GM18873 (cell line): ENCODE results near the gene BCAM.
"Not testable (repeated sequence)": the region's sequence is repeated elsewhere in the genome, so short reads cannot be mapped to it uniquely, and the experiment has no call there.

Experiments
- ATAC-seq: cut with Tn5 transposase; IDR thresholded peaks from one replicate; pipeline ENCODE4 v1.9.1; 2021; ENCODE audit warnings: mild to moderate bottlenecking, moderate library complexity, moderate number of reproducible peaks; ENCODE audit not compliant: unreplicated experiment, low FRiP score

The BCAM gene

GRCh38 chr19:44847144-44848035, 38.5 kb downstream of the BCAM start:
- ATAC-seq = no peak

GRCh38 chr19:44848036-44848811, 39.3 kb downstream of the BCAM start:
- ATAC-seq = no peak

- ATAC-seq = no peak
These were observed 40.0 kb downstream of the BCAM start for GRCh38 chr19:44848812-44849447.

GRCh38 chr19:44850641-44851109, 41.8 kb downstream of the BCAM start:
- ATAC-seq = no peak

GRCh38 chr19:44851427-44851826, 42.5 kb downstream of the BCAM start:
- no peak for ATAC-seq

GRCh38 chr19:44855606-44856005, 46.7 kb downstream of the BCAM start:
- no peak for ATAC-seq

- no peak for ATAC-seq
These were observed 47.6 kb downstream of the BCAM start for GRCh38 chr19:44856421-44857083.

DNA sequence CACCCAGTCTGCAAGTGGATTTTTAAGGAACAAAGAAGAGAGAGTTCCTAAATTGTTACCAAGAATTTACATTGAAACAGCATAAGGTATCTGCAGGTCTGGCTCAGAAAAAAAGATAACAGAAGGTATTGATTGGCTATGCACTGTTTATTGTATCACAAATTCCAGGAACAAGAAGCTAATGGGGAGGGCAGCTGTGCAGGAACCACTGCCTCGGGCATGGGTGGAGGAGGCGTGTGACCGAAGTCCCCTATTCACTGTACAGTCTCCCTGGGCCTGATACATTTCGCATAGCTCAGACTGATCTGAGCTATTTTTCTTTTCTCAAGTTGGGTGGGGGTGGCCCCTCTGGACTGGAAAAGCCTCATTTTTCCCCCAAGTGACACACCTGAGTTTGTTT, 48.9 kb downstream of the BCAM start:
- ATAC-seq = no peak

- ATAC-seq = not testable (repeated sequence)
These were observed 52.7 kb downstream of the BCAM start for GRCh38 chr19:44861576-44861975.

DNA sequence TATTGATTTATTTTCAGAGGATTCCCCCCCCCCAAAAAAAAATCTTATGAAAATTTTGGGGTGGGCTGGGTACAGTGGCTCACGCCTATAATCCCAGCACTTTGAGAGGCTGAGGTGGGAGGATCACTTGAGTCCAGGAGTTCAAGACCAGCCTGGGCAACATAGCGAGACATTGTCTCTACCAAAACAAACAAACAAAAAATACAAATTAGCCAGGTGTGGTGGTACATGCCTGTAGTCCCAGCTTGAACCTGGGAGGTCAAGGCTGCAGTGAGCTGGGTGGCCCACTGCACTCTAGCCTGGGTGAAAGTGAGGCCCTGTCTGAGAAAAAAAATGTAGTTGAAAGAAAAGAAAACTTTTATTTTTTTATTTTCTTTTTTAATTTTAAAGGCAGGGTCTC, 55.1 kb downstream of the BCAM start:
- no peak for ATAC-seq

GRCh38 chr19:44865196-44865767, 56.4 kb downstream of the BCAM start:
- ATAC-seq = no peak

DNA sequence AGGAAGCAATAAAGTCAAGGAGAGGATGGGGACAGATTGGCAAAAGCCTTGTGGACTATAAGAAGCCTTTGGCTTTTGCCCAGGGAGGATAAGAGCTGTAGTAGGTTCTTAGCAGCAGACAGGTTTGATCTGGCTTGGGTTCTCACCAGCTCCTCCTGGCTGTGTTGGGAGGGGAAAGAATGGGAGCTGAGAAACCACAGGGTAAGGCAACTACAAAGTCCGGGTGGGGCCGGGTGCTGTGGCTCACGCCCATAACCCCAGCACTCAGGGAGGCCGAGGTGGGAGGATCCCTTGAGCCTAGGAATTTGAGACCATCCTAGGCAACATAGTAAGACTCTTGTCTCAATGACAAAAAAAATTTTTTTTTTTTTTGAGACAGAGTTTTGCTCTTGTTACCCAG, 57.8 kb downstream of the BCAM start:
- no peak for ATAC-seq

DNA sequence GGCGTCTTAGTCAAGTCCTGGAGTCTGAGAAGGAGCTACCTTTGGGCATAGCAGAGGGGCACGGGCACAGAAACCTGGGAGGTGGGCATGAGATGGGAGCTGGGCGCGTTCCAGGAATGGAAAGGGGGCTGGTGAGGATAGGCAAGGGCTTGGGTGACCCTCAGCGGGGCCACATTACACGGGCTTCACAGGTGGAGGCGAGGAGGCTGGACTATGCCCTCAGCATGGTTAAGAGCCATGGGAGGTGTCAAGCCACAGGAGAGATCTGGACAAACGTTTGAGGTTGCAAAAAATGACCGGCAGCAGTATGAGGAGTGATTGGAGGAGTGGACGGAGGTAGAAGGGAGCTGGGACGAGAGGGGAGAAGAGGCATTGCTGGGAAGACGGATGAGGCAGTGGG, 58.7 kb downstream of the BCAM start:
- no peak for ATAC-seq

- no peak for ATAC-seq
These were observed 61.0 kb downstream of the BCAM start for GRCh38 chr19:44869733-44870470.
